HEK293 (cell line): ENCODE data around the gene ADGRB3.

Experiments
- CTCF ChIA-PET: fragments of 350-600 bp; formaldehyde crosslinking; extraction: SDS; loops from one replicate; lab custom pipeline; 2021; ENCODE audit warnings: antibody characterized with exemption; lab: Yijun Ruan, JAX
- POLR2A ChIA-PET: fragments of 300-600 bp; formaldehyde crosslinking; extraction: SDS; loops from one replicate; lab custom pipeline; 2020; ENCODE audit warnings: antibody characterized with exemption, inconsistent platforms; lab: Yijun Ruan, JAX
- H3K27ac ChIP-seq: fragments of 200-500 bp; sonication (Bioruptor generic); 2 replicates; pipeline ENCODE4 v1.5.1; 2014; ENCODE audit warnings: low read depth, low read length, control low read depth, inconsistent platforms; ENCODE audit errors: extremely low read depth
- H3K36me3 ChIP-seq, 2 experiments: fragments of 200-500 bp in 1 of 2; sonication (Bioruptor generic) in 1 of 2; 1 replicate in 1 of 2; 2 replicates in 1 of 2; pipeline ENCODE4 v1.5.1; 2014 to 2017; ENCODE audit warnings: inconsistent platforms in 2 of 2, low read length in 2 of 2; ENCODE audit not compliant: control insufficient read depth in 2 of 2, insufficient read depth in 1 of 2
- H3K4me1 ChIP-seq: fragments of 200-500 bp; sonication (Bioruptor generic); 2 replicates; pipeline ENCODE4 v1.5.1; 2014; ENCODE audit warnings: mild to moderate bottlenecking, low read length, inconsistent platforms; ENCODE audit not compliant: control insufficient read depth, insufficient read depth
- H3K4me3 ChIP-seq: 2 replicates; pipeline ENCODE4 v1.5.1; 2011; ENCODE audit warnings: low read depth, mild to moderate bottlenecking, control low read depth, low read length, moderate library complexity
- H3K9me3 ChIP-seq: fragments of 200-500 bp; sonication (Bioruptor generic); 2 replicates; pipeline ENCODE4 v1.5.1; 2014; ENCODE audit warnings: low read depth, low read length, inconsistent platforms; ENCODE audit not compliant: control insufficient read depth, insufficient read depth
- CTCF ChIP-seq: fragments of 450-650 bp; formaldehyde crosslinking; IDR thresholded peaks from 2 replicates; pipeline ENCODE4 v1.5.1; 2016; ENCODE audit warnings: missing biosample characterization, missing genetic modification characterization
- EGR2 ChIP-seq: fragments of 450-650 bp; formaldehyde crosslinking; IDR thresholded peaks from 2 replicates; pipeline ENCODE4 v1.5.1; 2016; ENCODE audit warnings: low read depth, missing biosample characterization, missing genetic modification characterization
- FEZF1 ChIP-seq: fragments of 450-650 bp; formaldehyde crosslinking; IDR thresholded peaks from 2 replicates; pipeline ENCODE4 v1.5.1; 2016; ENCODE audit warnings: missing biosample characterization, missing genetic modification characterization
- GLI4 ChIP-seq: fragments of 450-650 bp; formaldehyde crosslinking; IDR thresholded peaks from 2 replicates; pipeline ENCODE4 v1.5.1; 2016; ENCODE audit warnings: missing biosample characterization, missing genetic modification characterization
- INSM2 ChIP-seq: fragments of 450-650 bp; formaldehyde crosslinking; IDR thresholded peaks from 2 replicates; pipeline ENCODE4 v1.5.1; 2016; ENCODE audit warnings: missing biosample characterization, missing genetic modification characterization
- MZF1 ChIP-seq: fragments of 450-650 bp; formaldehyde crosslinking; IDR thresholded peaks from 2 replicates; pipeline ENCODE4 v1.5.1; 2017; ENCODE audit warnings: missing biosample characterization, missing genetic modification characterization, borderline replicate concordance
- SP3 ChIP-seq: fragments of 450-650 bp; formaldehyde crosslinking; IDR thresholded peaks from 2 replicates; pipeline ENCODE4 v1.5.1; 2016; ENCODE audit warnings: missing biosample characterization, missing genetic modification characterization
- ZBTB1 ChIP-seq: fragments of 450-650 bp; formaldehyde crosslinking; IDR thresholded peaks from 2 replicates; pipeline ENCODE4 v1.5.1; 2016; ENCODE audit warnings: missing biosample characterization, missing genetic modification characterization
- ZBTB11 ChIP-seq: fragments of 450-650 bp; formaldehyde crosslinking; conservative IDR thresholded peaks from 2 replicates; pipeline ENCODE4 v1.5.1; 2016; ENCODE audit warnings: low read depth, missing biosample characterization, missing genetic modification characterization
- ZBTB48 ChIP-seq: fragments of 450-650 bp; formaldehyde crosslinking; IDR thresholded peaks from 2 replicates; pipeline ENCODE4 v1.5.1; 2016; ENCODE audit warnings: missing biosample characterization, missing genetic modification characterization
- ZFP37 ChIP-seq: fragments of 450-650 bp; formaldehyde crosslinking; IDR thresholded peaks from 2 replicates; pipeline ENCODE4 v1.5.1; 2016; ENCODE audit warnings: missing biosample characterization, missing genetic modification characterization
- ZNF146 ChIP-seq: fragments of 450-650 bp; formaldehyde crosslinking; IDR thresholded peaks from 2 replicates; pipeline ENCODE4 v1.5.1; 2016; ENCODE audit warnings: missing biosample characterization, missing genetic modification characterization
- ZNF354C ChIP-seq: fragments of 450-650 bp; formaldehyde crosslinking; IDR thresholded peaks from 2 replicates; pipeline ENCODE4 v1.5.1; 2016; ENCODE audit warnings: missing biosample characterization, missing genetic modification characterization, low read depth, borderline replicate concordance
- ZNF404 ChIP-seq: fragments of 450-650 bp; formaldehyde crosslinking; IDR thresholded peaks from 2 replicates; pipeline ENCODE4 v1.5.1; 2017; ENCODE audit warnings: missing biosample characterization, missing genetic modification characterization
- ZNF416 ChIP-seq: fragments of 450-650 bp; formaldehyde crosslinking; IDR thresholded peaks from 2 replicates; pipeline ENCODE4 v1.5.1; 2016; ENCODE audit warnings: missing biosample characterization, missing genetic modification characterization
- ZNF629 ChIP-seq: fragments of 450-650 bp; formaldehyde crosslinking; IDR thresholded peaks from 2 replicates; pipeline ENCODE4 v1.5.1; 2017; ENCODE audit warnings: missing biosample characterization, missing genetic modification characterization
- ZNF670 ChIP-seq: fragments of 450-650 bp; formaldehyde crosslinking; IDR thresholded peaks from 2 replicates; pipeline ENCODE4 v1.5.1; 2016; ENCODE audit warnings: missing biosample characterization, missing genetic modification characterization, low read depth
- ZNF704 ChIP-seq: fragments of 450-650 bp; formaldehyde crosslinking; IDR thresholded peaks from 2 replicates; pipeline ENCODE4 v1.5.1; 2016; ENCODE audit warnings: missing biosample characterization, missing genetic modification characterization
- ZSCAN5A ChIP-seq: fragments of 450-650 bp; formaldehyde crosslinking; IDR thresholded peaks from 2 replicates; pipeline ENCODE4 v1.5.1; 2016; ENCODE audit warnings: missing biosample characterization, missing genetic modification characterization
- TF ChIP-seq, protein P1 (sequence below): fragments of 450-650 bp; formaldehyde crosslinking; IDR thresholded peaks from 2 replicates; pipeline ENCODE4 v1.5.1; 2016; ENCODE audit warnings: missing biosample characterization, missing genetic modification characterization, borderline replicate concordance

ADGRB3 gene

GRCh38 chr6:69096681-69097080, 461.6 kb downstream of the ADGRB3 start (continued):
- TF ChIP-seq ZNF704 (tag by site-specific recombination) (no peak), MZF1 (tag by site-specific recombination) (no peak)
- TF ChIP-seq, protein P1, sequence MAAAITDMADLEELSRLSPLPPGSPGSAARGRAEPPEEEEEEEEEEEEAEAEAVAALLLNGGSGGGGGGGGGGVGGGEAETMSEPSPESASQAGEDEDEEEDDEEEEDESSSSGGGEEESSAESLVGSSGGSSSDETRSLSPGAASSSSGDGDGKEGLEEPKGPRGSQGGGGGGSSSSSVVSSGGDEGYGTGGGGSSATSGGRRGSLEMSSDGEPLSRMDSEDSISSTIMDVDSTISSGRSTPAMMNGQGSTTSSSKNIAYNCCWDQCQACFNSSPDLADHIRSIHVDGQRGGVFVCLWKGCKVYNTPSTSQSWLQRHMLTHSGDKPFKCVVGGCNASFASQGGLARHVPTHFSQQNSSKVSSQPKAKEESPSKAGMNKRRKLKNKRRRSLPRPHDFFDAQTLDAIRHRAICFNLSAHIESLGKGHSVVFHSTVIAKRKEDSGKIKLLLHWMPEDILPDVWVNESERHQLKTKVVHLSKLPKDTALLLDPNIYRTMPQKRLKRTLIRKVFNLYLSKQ (tag by site-specific recombination), result no peak
- TF ChIP-seq, all 188 proteins: peak for 0

DNA sequence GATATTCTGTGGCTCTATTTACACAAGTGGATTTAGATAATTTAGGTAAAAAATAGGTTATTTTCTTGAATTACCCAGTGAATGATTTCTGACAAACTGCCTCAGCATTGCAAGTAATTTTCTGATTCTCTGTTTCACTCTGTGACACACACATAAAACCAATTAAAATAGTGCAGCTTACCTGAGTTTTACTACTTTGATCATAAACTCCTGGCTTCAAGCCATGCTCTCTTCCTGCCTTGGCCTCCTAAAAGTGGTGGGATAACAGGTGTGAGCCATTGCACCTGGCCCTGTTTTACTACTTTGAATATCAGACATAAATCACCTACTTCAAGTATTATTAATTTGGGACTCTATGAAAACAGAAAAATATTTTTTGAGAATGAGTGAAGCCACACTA, 462.9 kb downstream of the ADGRB3 start:
- Histone ChIP-seq H3K4me1 (no peaks in the 10 kb centered on the region), H3K4me3 (no peak overlapping the region), H3K9me3 (no peaks in the 10 kb centered on the region), H3K36me3 (no peaks in the 10 kb centered on the region), H3K27ac (no peak overlapping the region)
- POLR2A ChIA-PET, result no interaction called here
- CTCF ChIA-PET, result interaction anchor here (0.6 kb wide), 2 partner anchors 154 to 719 kb away, joined by 3 to 6 read pairs; no protein-coding TSS in a partner anchor
- TF ChIP-seq SP3 (tag by site-specific recombination), result no peak
- no peak for TF ChIP-seq ZBTB11
- no peak for TF ChIP-seq ZNF670 (tag by site-specific recombination)
- no peak for TF ChIP-seq ZNF416 (tag by site-specific recombination)
- TF ChIP-seq ZBTB48, result no peak
- TF ChIP-seq CTCF (tag by site-specific recombination), result no peak
- TF ChIP-seq ZNF354C (tag by site-specific recombination), result no peak
- no peak for TF ChIP-seq INSM2 (tag by site-specific recombination)
- TF ChIP-seq ZNF629 (tag by site-specific recombination), result no peak
- TF ChIP-seq GLI4 (tag by site-specific recombination), result no peak
- TF ChIP-seq ZBTB1, result no peak
- TF ChIP-seq ZNF146 (tag by site-specific recombination), result no peak
- no peak for TF ChIP-seq ZFP37 (tag by site-specific recombination)
- no peak for TF ChIP-seq FEZF1 (tag by site-specific recombination)
- no peak for TF ChIP-seq EGR2 (tag by site-specific recombination)
- no peak for TF ChIP-seq ZSCAN5A (tag by site-specific recombination)
- no peak for TF ChIP-seq ZNF404
